ENCODE measurements around the gene E2F1.

The E2F1 gene

GRCh38 chr20:33629533-33629932 is 56.7 kb downstream of the E2F1 start:
- ATAC-seq (ENCODE audit: insufficient read depth, low read depth) (no peak), DNase-seq (no peak)
- H3K27me3 ChIP-seq (ENCODE audit: insufficient read depth, low read length, poor library complexity) = no peaks in the 10 kb centered on the region
- no peaks in the 10 kb centered on the region for H3K4me1 ChIP-seq (ENCODE audit: insufficient read depth, low read length)
- H3K9ac ChIP-seq (ENCODE audit: low read depth, low read length) = no peak overlapping the region
- H3K36me3 ChIP-seq (ENCODE audit: insufficient read depth, low read length) = peaks cover 74% of the 10 kb centered on the region
- TF ChIP-seq EZH2 (IDR thresholded peaks at IDR 0.05; ENCODE audit: borderline replicate concordance, low read depth, low read length, severe bottlenecking) = no peak
- no peak for TF ChIP-seq CTCF (IDR thresholded peaks at IDR 0.05; ENCODE audit: borderline replicate concordance, extremely low read depth, low read length, poor library complexity, severe bottlenecking)
- no peak overlapping the region for H3K4me3 ChIP-seq (ENCODE audit: low read depth in 1 of 2, low read length in 2 of 2)
- H4K20me1 ChIP-seq (ENCODE audit: insufficient read depth, low read length) = no peaks in the 10 kb centered on the region
- H3K79me2 ChIP-seq (ENCODE audit: insufficient read depth, low read length) = no peaks in the 10 kb centered on the region
- no peaks in the 10 kb centered on the region for H3K9me3 ChIP-seq (ENCODE audit: insufficient read depth, low read length, severe bottlenecking)
- no peak overlapping the region for H3K27ac ChIP-seq (ENCODE audit: low read length)
- no peak overlapping the region for H3K4me2 ChIP-seq (ENCODE audit: insufficient read depth, low read length)
- H2AFZ ChIP-seq (ENCODE audit: low read depth, low read length) = no peak overlapping the region

- no peak overlapping the region for H3K27ac ChIP-seq (ENCODE audit: low read length)
- ATAC-seq (ENCODE audit: insufficient read depth, low read depth) (no peak), DNase-seq (no peak)
- H3K9me3 ChIP-seq (ENCODE audit: insufficient read depth, low read length, severe bottlenecking) = no peaks in the 10 kb centered on the region
- H3K4me1 ChIP-seq (ENCODE audit: insufficient read depth, low read length) = no peaks in the 10 kb centered on the region
- H3K27me3 ChIP-seq (ENCODE audit: insufficient read depth, low read length, poor library complexity) = no peaks in the 10 kb centered on the region
- no peak overlapping the region for H3K4me2 ChIP-seq (ENCODE audit: insufficient read depth, low read length)
- H3K79me2 ChIP-seq (ENCODE audit: insufficient read depth, low read length) = no peaks in the 10 kb centered on the region
- H4K20me1 ChIP-seq (ENCODE audit: insufficient read depth, low read length) = no peaks in the 10 kb centered on the region
- H3K36me3 ChIP-seq (ENCODE audit: insufficient read depth, low read length) = peaks cover 77% of the 10 kb centered on the region
- TF ChIP-seq CTCF (IDR thresholded peaks at IDR 0.05; ENCODE audit: borderline replicate concordance, extremely low read depth, low read length, poor library complexity, severe bottlenecking) (no peak), EZH2 (IDR thresholded peaks at IDR 0.05; ENCODE audit: borderline replicate concordance, low read depth, low read length, severe bottlenecking) (no peak)
- no peak overlapping the region for H3K9ac ChIP-seq (ENCODE audit: low read depth, low read length)
- no peak overlapping the region for H2AFZ ChIP-seq (ENCODE audit: low read depth, low read length)
- H3K4me3 ChIP-seq (ENCODE audit: low read depth in 1 of 2, low read length in 2 of 2) = no peak overlapping the region
These were observed 58.5 kb downstream of the E2F1 start for GRCh38 chr20:33627577-33628216.

GRCh38 chr20:33626190-33626589 is 60.0 kb downstream of the E2F1 start:
- ATAC-seq (ENCODE audit: insufficient read depth, low read depth) (no peak), DNase-seq (no peak)
- Histone ChIP-seq H3K4me3 (ENCODE audit: low read depth in 1 of 2, low read length in 2 of 2) (no peak overlapping the region), H3K9me3 (ENCODE audit: insufficient read depth, low read length, severe bottlenecking) (no peaks in the 10 kb centered on the region), H3K4me2 (ENCODE audit: insufficient read depth, low read length) (no peak overlapping the region), H3K36me3 (ENCODE audit: insufficient read depth, low read length) (peaks cover 68% of the 10 kb centered on the region), H3K27ac (ENCODE audit: low read length) (no peak overlapping the region), H3K79me2 (ENCODE audit: insufficient read depth, low read length) (no peaks in the 10 kb centered on the region), H3K4me1 (ENCODE audit: insufficient read depth, low read length) (no peaks in the 10 kb centered on the region), H4K20me1 (ENCODE audit: insufficient read depth, low read length) (no peaks in the 10 kb centered on the region), H3K27me3 (ENCODE audit: insufficient read depth, low read length, poor library complexity) (no peaks in the 10 kb centered on the region), H2AFZ (ENCODE audit: low read depth, low read length) (no peak overlapping the region), H3K9ac (ENCODE audit: low read depth, low read length) (no peak overlapping the region)
- TF ChIP-seq CTCF (IDR thresholded peaks at IDR 0.05; ENCODE audit: borderline replicate concordance, extremely low read depth, low read length, poor library complexity, severe bottlenecking) (no peak), EZH2 (IDR thresholded peaks at IDR 0.05; ENCODE audit: borderline replicate concordance, low read depth, low read length, severe bottlenecking) (no peak)

Data from DND-41 (cell line).